ENCODE data around the gene ZYG11A. TPM values are rescaled to one million over a fixed set of nuclear protein-coding genes. Genes with fewer than 3 reads are reported as not detected.

Gene ZYG11A
- 0.06 and 0.78 TPM in 2 replicates for total RNA-seq

DNA sequence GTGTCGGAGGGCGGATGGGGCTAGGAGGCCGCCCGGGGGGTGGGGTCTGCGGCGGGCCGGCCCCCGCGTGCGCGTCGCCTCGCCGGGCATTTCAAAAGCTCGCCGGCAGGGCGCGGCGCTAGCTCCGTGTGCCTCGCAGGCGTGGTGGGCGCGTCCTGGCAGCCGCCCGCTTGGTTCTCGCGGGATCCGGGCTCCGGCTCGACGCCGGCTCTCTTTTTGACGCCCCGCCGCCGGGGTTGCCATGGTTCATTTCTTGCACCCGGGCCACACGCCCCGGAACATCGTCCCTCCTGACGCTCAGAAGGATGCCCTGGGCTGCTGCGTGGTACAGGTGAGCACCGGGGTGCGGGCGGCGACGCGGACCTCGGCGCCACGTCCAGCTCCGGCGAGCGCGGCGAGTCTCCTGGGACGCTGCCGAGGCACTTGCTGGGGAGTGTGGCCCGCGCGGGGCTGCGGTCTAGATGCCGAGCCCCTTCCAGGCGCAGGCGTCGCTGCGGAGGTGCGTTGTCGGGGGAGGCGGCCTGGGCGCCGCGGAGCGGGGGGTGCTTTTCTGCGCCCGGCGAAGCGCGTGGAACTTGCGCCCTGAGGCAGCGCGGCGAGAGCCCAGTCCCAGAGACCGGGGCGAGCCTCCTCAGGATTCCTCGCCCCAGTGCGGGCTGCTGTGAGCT, at the start of gene ZYG11A:
Gene ZYG11A (plus strand): TSS at position 118 of the 668 bp plus-strand sequence. CDS start 124 bp downstream, at position 242.

DNA sequence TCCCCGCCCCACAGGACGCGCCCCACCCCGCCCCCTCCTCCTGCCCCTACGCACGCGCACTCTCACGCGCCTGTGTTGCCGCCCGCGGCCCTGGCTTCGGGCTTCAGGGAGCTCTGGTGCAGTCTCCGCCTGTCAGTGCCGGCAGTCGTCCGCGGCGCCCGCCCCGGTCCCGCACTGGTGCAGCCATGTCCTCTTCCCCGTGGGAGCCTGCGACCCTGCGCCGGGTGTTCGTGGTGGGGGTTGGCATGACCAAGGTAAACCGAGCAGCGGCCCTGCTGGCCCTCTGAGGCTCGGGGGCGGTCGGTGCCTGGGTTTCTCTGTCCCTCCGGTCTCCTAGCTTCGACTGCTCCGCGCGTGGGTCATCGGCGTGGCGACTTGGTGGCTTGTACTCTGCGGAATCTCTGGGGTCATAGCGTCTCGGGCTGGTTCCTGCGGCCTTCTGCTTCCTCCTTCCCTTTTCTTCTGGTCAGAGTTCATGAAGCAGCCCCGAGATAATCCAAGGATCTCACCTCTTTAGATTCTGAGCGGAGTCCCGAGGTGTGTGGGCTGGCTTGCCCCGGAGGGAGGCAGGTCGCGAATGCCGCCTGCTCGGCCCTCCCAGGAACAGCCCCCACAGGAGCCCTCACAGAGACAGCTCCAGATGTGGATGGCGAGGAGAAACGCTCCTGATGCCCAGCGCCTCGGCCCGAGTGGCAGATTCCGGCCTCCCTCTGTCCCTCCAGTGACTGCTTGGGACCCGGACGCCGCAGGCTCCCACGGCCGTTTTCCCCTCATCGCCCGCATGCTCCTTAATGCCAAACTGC, 84.9 kb downstream of the ZYG11A start, which contains the start of gene SCP2:
Gene SCP2 (plus strand): TSS at position 65 of the 803 bp plus-strand sequence. CDS start 121 bp downstream, at position 186.

Other genes starting within 250 kb of the ZYG11A start
- 21.6 and 31.8 TPM in 2 replicates for gene GPX7, start 240.4 kb upstream of the ZYG11A start, total RNA-seq
- gene SHISAL2A, start 209.6 kb upstream of the ZYG11A start, total RNA-seq = not detected in 2 replicates
- 12.0 and 12.8 TPM in 2 replicates for gene COA7, start 144.4 kb upstream of the ZYG11A start, total RNA-seq
- 22.2 and 28.5 TPM in 2 replicates for gene ZYG11B, start 116.3 kb upstream of the ZYG11A start, total RNA-seq
- 14.5 and 23.0 TPM in 2 replicates for gene ECHDC2, start 79.0 kb downstream of the ZYG11A start, total RNA-seq
- 113 and 145 TPM in 2 replicates for gene SCP2, start 84.5 kb downstream of the ZYG11A start, total RNA-seq
- gene PODN, start 219.5 kb downstream of the ZYG11A start, total RNA-seq = 59.5 and 60.4 TPM in 2 replicates